NT2/D1 (cell line): Measurements from ENCODE around the gene LRRIQ4.
A peak's percentile ranks its signal among the peaks of the same experiment; 100 is the strongest.

Source experiments
- DNase-seq: peaks from one replicate; pipeline ENCODE4 v3.0.0-alpha.2; 2011; ENCODE audit warnings: low read depth, low spot score
- H3K27me3 ChIP-seq: 2 replicates; pipeline ENCODE4 v1.6.0; 2011; ENCODE audit warnings: mild to moderate bottlenecking; ENCODE audit not compliant: insufficient read length, insufficient read depth
- H3K36me3 ChIP-seq: 2 replicates; pipeline ENCODE4 v1.6.1; 2011; ENCODE audit warnings: mild to moderate bottlenecking, low read length, mixed read lengths; ENCODE audit not compliant: insufficient read depth, insufficient read length
- H3K4me1 ChIP-seq: 2 replicates; pipeline ENCODE4 v1.5.1; 2011; ENCODE audit not compliant: insufficient read depth, insufficient read length
- H3K4me3 ChIP-seq: 2 replicates; pipeline ENCODE4 v1.5.1; 2011; ENCODE audit warnings: low read depth; ENCODE audit not compliant: insufficient read length
- H3K9ac ChIP-seq: 2 replicates; pipeline ENCODE4 v1.6.0; 2011; ENCODE audit warnings: low read depth; ENCODE audit not compliant: insufficient read length
- H3K9me3 ChIP-seq: 2 replicates; pipeline ENCODE4 v1.5.1; 2011; ENCODE audit warnings: mild to moderate bottlenecking, low read length; ENCODE audit not compliant: insufficient read depth
- SUZ12 ChIP-seq: IDR thresholded peaks from 2 replicates; pipeline ENCODE4 v1.6.1; 2011; ENCODE audit not compliant: insufficient read length, insufficient read depth; ENCODE audit errors: extremely low read depth
- YY1 ChIP-seq: IDR thresholded peaks from 2 replicates; pipeline ENCODE4 v1.6.1; 2011; ENCODE audit not compliant: insufficient read length, insufficient read depth
- ZNF274 ChIP-seq: IDR thresholded peaks from 2 replicates; pipeline ENCODE4 v1.6.1; 2011; ENCODE audit warnings: mild to moderate bottlenecking, low read depth, low read length

Gene LRRIQ4

DNA sequence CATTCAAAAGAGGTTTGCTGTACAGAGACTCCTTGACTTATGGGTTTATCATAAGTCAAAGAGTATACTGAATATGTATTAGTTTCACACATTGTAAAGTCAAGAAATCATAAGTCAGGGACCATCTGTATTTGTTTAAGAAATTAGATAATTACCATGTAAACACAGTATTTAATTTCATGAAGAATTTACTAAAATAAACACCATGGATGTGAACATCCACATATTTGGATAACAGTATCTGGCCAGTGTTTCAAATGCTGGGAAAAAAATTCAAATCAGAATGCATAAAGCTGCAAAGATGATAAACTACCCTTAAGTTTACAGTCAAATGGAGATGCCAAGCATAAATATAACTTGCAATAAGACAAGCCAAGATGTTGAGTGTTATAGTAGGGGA is 22.5 kb upstream of the LRRIQ4 start:
- Histone ChIP-seq H3K9me3 (no peaks in the 10 kb centered on the region), H3K4me1 (no peaks in the 10 kb centered on the region), H3K36me3 (peaks cover 56% of the 10 kb centered on the region), H3K4me3 (no peak overlapping the region), H3K9ac (no peak overlapping the region), H3K27me3 (no peaks in the 10 kb centered on the region)
- TF ChIP-seq SUZ12 (no peak), YY1 (no peak), ZNF274 (no peak)
- DNase-seq: no peak

DNA sequence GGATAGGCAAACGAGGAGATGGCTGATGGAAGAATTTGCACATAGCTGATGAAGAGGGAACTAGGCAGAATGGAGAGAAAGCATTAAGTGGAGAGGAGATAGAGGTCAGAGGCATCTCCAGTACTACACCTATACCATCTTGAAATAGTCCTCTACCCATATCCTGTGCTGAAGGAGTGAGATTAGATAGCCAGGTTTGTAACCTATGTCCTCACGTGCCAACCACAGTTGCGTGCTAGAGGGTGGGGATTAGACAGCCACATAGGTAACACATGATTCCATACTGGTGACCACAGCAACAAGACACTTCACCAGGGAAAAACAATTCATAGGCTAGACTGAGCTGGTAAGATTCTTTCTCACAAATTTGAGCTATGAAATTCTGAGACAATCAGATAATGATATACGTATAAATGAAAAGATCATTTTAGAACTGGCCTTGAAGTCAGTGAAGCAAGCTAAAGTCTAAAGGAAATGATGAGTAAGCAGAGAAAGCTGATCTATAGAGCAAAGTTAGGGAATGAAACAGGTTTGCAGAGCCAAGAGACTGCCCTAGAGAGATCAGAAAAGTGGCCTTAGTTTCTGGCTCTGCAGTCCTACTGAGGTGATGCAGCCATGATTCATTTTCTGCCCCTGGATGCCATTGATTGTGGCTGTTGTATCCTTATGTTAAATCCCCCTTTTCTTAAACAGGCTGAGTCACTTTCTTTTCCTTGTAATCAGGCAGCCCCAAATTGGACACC is 21.8 kb upstream of the LRRIQ4 start:
- no peak for TF ChIP-seq YY1
- TF ChIP-seq SUZ12: no peak
- TF ChIP-seq ZNF274: no peak
- Histone ChIP-seq H3K36me3 (peaks cover 50% of the 10 kb centered on the region), H3K9ac (no peak overlapping the region), H3K27me3 (no peaks in the 10 kb centered on the region), H3K9me3 (no peaks in the 10 kb centered on the region), H3K4me1 (no peaks in the 10 kb centered on the region), H3K4me3 (no peak overlapping the region)
- no peak for DNase-seq

DNA sequence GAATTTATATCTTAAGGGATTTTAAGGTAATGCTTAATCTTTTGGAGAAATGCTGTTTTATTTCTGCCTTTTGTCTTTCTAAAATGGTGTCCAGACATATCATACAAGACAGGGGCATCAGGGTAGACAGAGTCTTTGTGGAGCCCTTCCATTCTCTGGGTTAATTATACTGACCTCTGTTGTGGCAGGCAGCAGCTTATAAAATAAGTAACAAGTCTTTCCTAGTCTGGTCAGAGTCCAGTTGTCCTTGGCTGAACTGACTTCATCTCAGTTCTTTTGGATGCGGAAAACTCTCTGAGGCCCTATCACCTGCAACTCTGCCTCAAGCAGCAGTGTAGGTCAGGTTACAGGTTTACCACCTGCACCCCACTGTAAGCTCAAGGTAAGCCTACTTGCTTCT is 20.3 kb upstream of the LRRIQ4 start:
- Histone ChIP-seq H3K27me3 (no peaks in the 10 kb centered on the region), H3K9me3 (no peaks in the 10 kb centered on the region), H3K9ac (no peak overlapping the region), H3K4me3 (no peak overlapping the region), H3K4me1 (no peaks in the 10 kb centered on the region), H3K36me3 (peaks cover 35% of the 10 kb centered on the region)
- no peak for DNase-seq
- TF ChIP-seq YY1 (no peak), SUZ12 (no peak), ZNF274 (no peak)

DNA sequence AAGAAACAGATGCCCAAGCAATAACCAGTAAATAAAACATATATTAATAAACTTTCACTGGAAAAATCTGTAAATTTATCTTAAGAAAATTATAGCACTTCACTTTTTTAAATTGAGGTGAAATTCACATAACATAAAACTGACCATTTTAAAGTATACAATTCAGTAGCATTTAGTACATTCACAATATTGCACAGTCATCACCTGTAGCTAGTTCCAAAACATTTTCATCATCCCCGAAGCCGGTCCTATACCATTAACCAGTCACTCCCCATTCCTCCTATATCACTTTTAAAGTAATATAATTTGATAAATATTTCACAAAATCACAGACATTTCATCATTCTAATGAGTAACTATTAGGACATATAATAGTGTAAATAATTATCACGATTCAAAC is 8.0 kb upstream of the LRRIQ4 start:
- Histone ChIP-seq H3K4me1 (no peaks in the 10 kb centered on the region), H3K27me3 (no peaks in the 10 kb centered on the region), H3K9me3 (no peaks in the 10 kb centered on the region), H3K36me3 (peaks cover 15% of the 10 kb centered on the region), H3K9ac (no peak overlapping the region), H3K4me3 (no peak overlapping the region)
- no peak for DNase-seq
- TF ChIP-seq SUZ12 (no peak), ZNF274 (no peak), YY1 (no peak)

DNA sequence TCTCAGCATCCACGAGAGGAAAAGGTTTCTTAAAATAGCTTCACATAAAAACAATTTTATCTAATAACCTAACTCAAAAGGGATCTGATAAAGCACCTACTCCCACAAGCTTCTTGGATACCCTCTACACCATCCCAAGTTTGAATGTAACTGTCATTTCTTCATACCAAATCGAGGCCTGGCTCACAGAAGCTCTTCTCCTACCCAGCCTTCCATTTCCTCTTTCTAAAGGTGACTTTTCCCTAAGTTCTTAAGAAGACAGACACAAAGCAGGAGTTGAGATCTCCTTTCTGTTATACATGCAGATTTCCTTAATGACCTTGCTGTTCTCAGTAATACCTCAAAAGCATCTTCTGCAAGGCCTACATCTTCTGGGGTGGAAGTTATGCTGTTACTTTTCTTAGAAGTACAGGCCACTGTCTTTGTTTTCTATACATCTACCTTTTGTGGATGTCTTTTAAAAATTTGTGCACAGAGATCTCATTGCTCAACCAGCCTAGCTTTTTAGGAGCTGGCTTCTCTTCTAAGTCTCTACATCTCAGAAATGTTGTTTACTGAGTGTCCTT is 3.4 kb upstream of the LRRIQ4 start:
- TF ChIP-seq SUZ12 (no peak), YY1 (no peak), ZNF274 (no peak)

DNA sequence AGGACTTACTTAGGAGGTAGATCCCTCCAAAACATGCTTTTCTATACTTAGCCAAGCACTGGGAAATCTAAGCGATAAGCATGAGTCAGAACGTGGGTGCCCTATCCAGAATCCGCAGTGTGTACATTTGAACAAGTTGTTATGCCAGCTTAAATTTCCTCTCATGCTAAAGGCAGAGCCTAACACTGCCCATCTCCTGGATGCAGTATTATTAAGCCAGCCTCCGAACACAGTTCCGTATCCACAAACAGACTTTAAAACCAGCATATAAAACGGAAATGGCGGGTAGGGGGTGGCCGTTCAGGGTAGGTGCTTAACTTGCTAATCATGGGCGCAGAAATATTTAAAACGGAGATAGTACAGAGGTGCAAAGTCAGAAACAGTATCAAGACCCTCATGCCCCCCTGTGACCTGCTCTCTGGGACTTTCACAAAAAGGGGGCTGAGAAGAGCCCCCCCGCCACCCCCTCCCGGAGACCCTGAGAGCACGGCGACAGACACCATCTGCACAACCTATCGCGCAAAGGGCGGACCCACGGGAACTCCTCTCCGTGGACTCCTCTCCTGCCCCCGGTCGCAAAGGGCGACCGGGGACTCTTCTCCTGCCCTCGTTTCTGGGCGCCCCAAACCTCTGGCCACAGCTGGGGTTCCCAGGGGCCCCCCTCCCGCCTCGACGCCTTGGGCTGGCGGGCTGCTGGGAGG is 889 bp upstream of the LRRIQ4 start:
- Histone ChIP-seq H3K9ac (peak overlapping the region; percentile 86), H3K9me3 (peaks cover 12% of the 10 kb centered on the region), H3K4me3 (peak overlapping the region; percentile 85), H3K4me1 (peaks cover 5% of the 10 kb centered on the region), H3K27me3 (peaks cover 2% of the 10 kb centered on the region), H3K36me3 (no peaks in the 10 kb centered on the region)
- DNase-seq: no peak
- TF ChIP-seq SUZ12: no peak
- TF ChIP-seq YY1: no peak
- TF ChIP-seq ZNF274: no peak

More for the DNA sequence above, 3.4 kb upstream of the LRRIQ4 start:
- Histone ChIP-seq H3K27me3 (peaks cover 2% of the 10 kb centered on the region), H3K4me3 (no peak overlapping the region), H3K4me1 (peaks cover 5% of the 10 kb centered on the region), H3K9me3 (no peaks in the 10 kb centered on the region), H3K9ac (no peak overlapping the region), H3K36me3 (peaks cover 3% of the 10 kb centered on the region)
- DNase-seq: no peak

DNA sequence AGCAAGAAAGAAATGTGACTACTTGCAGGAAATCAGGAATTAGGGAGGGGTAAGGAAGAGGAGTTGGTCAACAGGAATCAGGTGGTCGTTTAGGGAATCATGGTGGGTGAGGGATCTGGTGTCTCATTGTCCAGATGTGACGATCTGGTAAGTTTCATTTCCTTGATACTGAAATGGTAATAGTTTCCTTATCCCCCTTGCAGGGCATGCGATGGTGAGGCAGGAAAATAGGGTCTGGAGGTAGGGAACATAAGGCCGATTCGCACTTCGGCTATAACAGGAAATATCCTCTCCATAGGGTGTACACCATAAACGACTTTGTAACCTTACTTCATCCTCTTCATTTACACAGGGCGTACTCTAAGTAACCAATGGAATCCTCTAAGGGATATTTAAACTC is 608 bp downstream of the LRRIQ4 start:
- H3K27me3 ChIP-seq: peaks cover 2% of the 10 kb centered on the region
- no peak for DNase-seq
- peaks cover 5% of the 10 kb centered on the region for H3K4me1 ChIP-seq
- H3K4me3 ChIP-seq: peak overlapping the region; percentile 85
- no peak overlapping the region for H3K9ac ChIP-seq
- H3K9me3 ChIP-seq: peaks cover 12% of the 10 kb centered on the region
- H3K36me3 ChIP-seq: no peaks in the 10 kb centered on the region
- TF ChIP-seq YY1 (no peak), SUZ12 (no peak), ZNF274 (no peak)
